Gastroesophageal sphincter (tissue), 4 donors: Measurements from ENCODE around the gene MMADHC. TPM values are rescaled to one million over a fixed set of nuclear protein-coding genes. Genes with fewer than 3 reads are reported as not detected.
"Not testable (repeated sequence)": the region's sequence is repeated elsewhere in the genome, so short reads cannot be mapped to it uniquely, and the experiment has no call there.

ENCODE experiments used
- ATAC-seq: fragments of 150-250 bp; one replicate; pipeline ENCODE4 v1.9.1; 2016; ENCODE audit warnings: mild to moderate bottlenecking, moderate library complexity
- H3K27ac ChIP-seq, 4 donors: fragments of 200-600 bp; sonication (generic) in 3 of 4; 1 replicate in 3 of 4; 2 replicates in 1 of 4; pipeline ENCODE4 v1.5.1; 2016 to 2019
- H3K27me3 ChIP-seq: fragments of 200-600 bp; sonication (generic); one replicate; pipeline ENCODE4 v1.5.1; 2019
- H3K36me3 ChIP-seq, 2 donors: fragments of 200-600 bp; sonication (generic); one replicate each; pipeline ENCODE4 v1.5.1; 2019; ENCODE audit warnings: control low read depth in 1 of 2
- H3K4me1 ChIP-seq, 3 donors: fragments of 200-600 bp; sonication (generic); 1 replicate in 2 of 3; 2 replicates in 1 of 3; pipeline ENCODE4 v1.5.1; 2016 to 2019; ENCODE audit warnings: control low read depth in 2 of 3
- H3K4me3 ChIP-seq, 2 donors: fragments of 200-600 bp; sonication (generic); one replicate each; pipeline ENCODE4 v1.5.1; 2019; ENCODE audit warnings: mild to moderate bottlenecking in 1 of 2, moderate library complexity in 1 of 2
- H3K9me3 ChIP-seq, 3 donors: fragments of 200-600 bp; sonication (generic); one replicate each; pipeline ENCODE4 v1.5.1; 2017 to 2019; ENCODE audit warnings: control low read depth in 2 of 3
- EP300 ChIP-seq: sonication (generic); formaldehyde crosslinking; IDR thresholded peaks from one replicate; pipeline ENCODE4 v1.6.1; 2017; ENCODE audit warnings: antibody characterized with exemption, mild to moderate bottlenecking
- POLR2A ChIP-seq, 2 donors: fragments of 450-650 bp; IDR thresholded peaks; one replicate each; pipeline ENCODE4 v1.6.1; 2017; ENCODE audit warnings: antibody characterized with exemption in 2 of 2, mild to moderate bottlenecking in 2 of 2, moderate library complexity in 1 of 2
- POLR2AphosphoS5 ChIP-seq: sonication (generic); formaldehyde crosslinking; IDR thresholded peaks from one replicate; pipeline ENCODE4 v1.6.1; 2017; ENCODE audit warnings: antibody characterized with exemption
- WGBS, 2 donors: methylation state at CpG; one replicate each; pipeline ENCODE4 v1.1.5; 2018; ENCODE audit warnings: low coverage in 1 of 2; 5-methylcytosine and 5-hydroxymethylcytosine counted together
- total RNA-seq, 4 donors: library from RNA; depleted of rRNA; stranded (reverse); fragments of >200 nt; gene quantifications; one replicate each; pipeline ENCODE4 v1.1.0, GENCODE V29; 2016
- TF ChIP-seq, protein P1 (sequence below), 4 experiments: fragments of 200-600 bp in 2 of 4; fragments of 450-650 bp in 2 of 4; sonication (generic) in 1 of 4; IDR thresholded peaks; one replicate each; pipeline ENCODE4 v1.5.1; 2017 to 2019; ENCODE audit warnings: antibody characterized with exemption in 4 of 4, mild to moderate bottlenecking in 2 of 4, moderate library complexity in 2 of 4

MMADHC gene
- total RNA-seq, 4 donors from 2014 or later: 102 to 226 (median 152) TPM

DNA sequence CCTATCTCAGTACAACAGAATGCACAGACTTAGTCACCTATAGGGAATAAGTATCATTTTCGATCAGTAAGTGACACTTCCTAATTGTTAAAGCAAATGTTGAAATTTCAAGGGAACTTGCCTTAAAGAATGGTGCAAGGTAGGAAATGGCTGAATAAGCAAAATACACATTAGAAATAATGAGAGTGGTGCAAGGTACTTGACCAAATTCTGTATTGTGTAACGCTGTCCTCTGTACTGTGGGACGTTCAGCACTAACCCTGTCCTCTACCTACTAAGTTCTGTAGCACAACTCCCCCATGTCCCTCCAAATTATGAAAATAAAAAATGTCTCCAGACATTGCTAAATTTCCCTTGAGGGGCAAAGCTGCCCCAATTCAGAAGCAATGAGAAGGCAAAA lies 19.4 kb downstream of the MMADHC start:
- no peak for ATAC-seq
- Histone ChIP-seq H3K9me3 (no peaks in the 10 kb centered on the region), H3K4me3 (no peak overlapping the region), H3K4me1 (peaks cover 0 to 14% (median 3%) of the 10 kb centered on the region in 3 donors), H3K27ac (no peak overlapping the region), H3K36me3 (peaks cover 0 to 66% of the 10 kb centered on the region in 2 donors), H3K27me3 (no peaks in the 10 kb centered on the region)
- TF ChIP-seq POLR2AphosphoS5 (no peak), EP300 (no peak), POLR2A (IDR thresholded peaks at IDR 0.05) (no peak)
- TF ChIP-seq, protein P1, sequence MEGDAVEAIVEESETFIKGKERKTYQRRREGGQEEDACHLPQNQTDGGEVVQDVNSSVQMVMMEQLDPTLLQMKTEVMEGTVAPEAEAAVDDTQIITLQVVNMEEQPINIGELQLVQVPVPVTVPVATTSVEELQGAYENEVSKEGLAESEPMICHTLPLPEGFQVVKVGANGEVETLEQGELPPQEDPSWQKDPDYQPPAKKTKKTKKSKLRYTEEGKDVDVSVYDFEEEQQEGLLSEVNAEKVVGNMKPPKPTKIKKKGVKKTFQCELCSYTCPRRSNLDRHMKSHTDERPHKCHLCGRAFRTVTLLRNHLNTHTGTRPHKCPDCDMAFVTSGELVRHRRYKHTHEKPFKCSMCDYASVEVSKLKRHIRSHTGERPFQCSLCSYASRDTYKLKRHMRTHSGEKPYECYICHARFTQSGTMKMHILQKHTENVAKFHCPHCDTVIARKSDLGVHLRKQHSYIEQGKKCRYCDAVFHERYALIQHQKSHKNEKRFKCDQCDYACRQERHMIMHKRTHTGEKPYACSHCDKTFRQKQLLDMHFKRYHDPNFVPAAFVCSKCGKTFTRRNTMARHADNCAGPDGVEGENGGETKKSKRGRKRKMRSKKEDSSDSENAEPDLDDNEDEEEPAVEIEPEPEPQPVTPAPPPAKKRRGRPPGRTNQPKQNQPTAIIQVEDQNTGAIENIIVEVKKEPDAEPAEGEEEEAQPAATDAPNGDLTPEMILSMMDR (IDR thresholded peaks at IDR 0.05): no peak
- WGBS, 2 donors: 79 to 95% methylated on average over 3 of the region's 3 CpGs

DNA sequence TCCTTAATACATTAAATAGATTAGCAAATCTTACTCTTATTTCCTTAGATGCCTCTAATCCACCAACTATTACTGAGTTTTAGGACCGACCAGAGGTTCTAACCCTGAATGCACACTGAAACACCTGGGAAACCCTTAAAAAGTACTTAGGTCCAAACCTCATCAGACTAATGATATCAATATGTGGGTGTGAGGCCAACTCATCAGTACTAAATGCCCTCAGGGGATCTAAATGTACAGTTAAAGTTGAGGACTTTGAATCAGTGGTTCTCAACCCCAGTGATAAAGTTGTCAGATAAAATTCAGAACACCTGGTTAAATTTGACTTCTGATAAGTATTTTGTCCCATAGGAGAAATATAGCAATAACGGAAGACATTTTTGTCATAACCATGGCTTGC lies 20.9 kb downstream of the MMADHC start:
- peaks cover 0 to 7% (median 0%) of the 10 kb centered on the region in 3 donors for H3K4me1 ChIP-seq
- H3K27me3 ChIP-seq: no peaks in the 10 kb centered on the region
- 92 to 96% methylated on average over 2 of the region's 2 CpGs for WGBS, 2 donors
- peaks cover 0 to 60% of the 10 kb centered on the region in 2 donors for H3K36me3 ChIP-seq
- H3K27ac ChIP-seq: no peak overlapping the region
- no peak for ATAC-seq
- no peaks in the 10 kb centered on the region for H3K9me3 ChIP-seq
- no peak overlapping the region for H3K4me3 ChIP-seq
- TF ChIP-seq EP300: no peak
- TF ChIP-seq, protein P1 (IDR thresholded peaks at IDR 0.05): no peak

DNA sequence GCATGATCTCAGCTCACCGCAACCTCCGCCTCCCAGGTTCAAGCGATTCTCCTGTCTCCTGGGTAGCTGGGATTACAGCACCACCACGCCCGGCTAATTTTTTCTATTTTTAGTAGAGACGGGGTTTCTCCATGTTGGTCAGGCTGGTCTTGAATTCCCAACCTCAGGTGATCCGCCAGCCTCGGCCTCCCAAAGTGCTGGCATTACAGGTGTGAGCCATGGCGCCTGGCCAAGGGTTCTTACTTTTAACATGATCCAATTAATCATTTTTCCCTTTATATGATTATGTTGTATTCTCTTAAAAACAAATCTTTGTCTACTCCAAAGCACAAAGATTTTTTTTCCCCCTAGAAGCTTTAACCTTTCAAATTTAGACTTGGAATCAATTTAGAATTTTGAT lies 21.9 kb downstream of the MMADHC start:
- WGBS, 2 donors: 93 to 97% methylated on average over 6 to 9 of the region's 9 CpGs
- H3K36me3 ChIP-seq: peaks cover 0 to 52% of the 10 kb centered on the region in 2 donors
- not testable (repeated sequence) for ATAC-seq

DNA sequence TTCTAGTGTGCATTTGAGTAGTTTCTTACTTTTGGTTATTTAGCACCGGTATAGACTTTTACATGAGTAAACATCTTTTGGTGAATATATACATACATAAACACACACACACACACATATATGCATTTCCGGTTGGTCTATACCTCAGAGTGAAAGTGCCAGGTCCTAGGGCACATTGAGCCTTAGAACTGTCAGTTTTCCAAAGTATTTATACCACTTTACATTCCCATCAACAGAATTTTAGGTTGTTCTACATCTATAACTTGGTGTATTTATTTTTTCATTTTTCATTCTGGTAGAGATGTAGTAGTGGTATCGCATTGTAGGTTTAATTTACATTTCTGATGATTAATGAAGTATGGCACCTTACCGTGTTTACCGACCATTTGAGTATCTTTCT lies 22.6 kb downstream of the MMADHC start:
- Histone ChIP-seq H3K4me1 (peaks cover 0 to 8% (median 0%) of the 10 kb centered on the region in 3 donors), H3K36me3 (peaks cover 0 to 47% of the 10 kb centered on the region in 2 donors), H3K27me3 (no peaks in the 10 kb centered on the region), H3K9me3 (no peaks in the 10 kb centered on the region), H3K27ac (no peak overlapping the region), H3K4me3 (no peak overlapping the region)
- no peak for ATAC-seq
- TF ChIP-seq EP300 (no peak), POLR2A (IDR thresholded peaks at IDR 0.05) (no peak), POLR2AphosphoS5 (no peak)
- TF ChIP-seq, protein P1 (IDR thresholded peaks at IDR 0.05): no peak
- WGBS, 2 donors: 74 to 87% methylated on average over 5 of the region's 5 CpGs

More for the DNA sequence above, 21.9 kb downstream of the MMADHC start:
- H3K4me3 ChIP-seq, H3K27me3 ChIP-seq, H3K9me3 ChIP-seq, H3K4me1 ChIP-seq, H3K27ac ChIP-seq: not testable (repeated sequence)

DNA sequence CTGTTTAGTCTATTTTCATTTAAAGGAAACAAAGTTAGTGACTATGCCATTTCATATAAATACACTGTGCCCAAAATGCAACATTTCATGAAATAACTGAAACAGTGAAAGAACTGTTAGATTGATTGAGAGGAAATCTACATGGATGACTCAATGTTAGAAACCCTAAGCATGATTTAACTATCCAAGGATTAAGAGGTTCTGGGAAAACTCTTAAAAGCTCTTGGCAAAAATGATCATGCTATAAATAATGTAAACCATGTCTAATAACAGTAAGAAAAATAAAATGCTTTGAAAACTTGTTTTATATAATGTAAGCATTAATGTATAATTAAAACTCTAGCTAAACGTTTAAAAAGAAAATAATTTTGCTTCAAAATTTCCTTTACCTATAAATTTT lies 23.5 kb downstream of the MMADHC start:
- peaks cover 0 to 8% (median 0%) of the 10 kb centered on the region in 3 donors for H3K4me1 ChIP-seq
- H3K9me3 ChIP-seq: no peaks in the 10 kb centered on the region
- H3K27ac ChIP-seq: no peak overlapping the region
- WGBS, 2 donors: 13 to 24% methylated on average over 1 of the region's 1 CpG
- TF ChIP-seq, protein P1 (IDR thresholded peaks at IDR 0.05): no peak
- TF ChIP-seq POLR2A (IDR thresholded peaks at IDR 0.05): no peak
- TF ChIP-seq POLR2AphosphoS5: no peak
- no peak for TF ChIP-seq EP300
- H3K4me3 ChIP-seq: no peak overlapping the region
- ATAC-seq: no peak
- peaks cover 0 to 38% of the 10 kb centered on the region in 2 donors for H3K36me3 ChIP-seq
- H3K27me3 ChIP-seq: no peaks in the 10 kb centered on the region
